GM19099 (cell line): ENCODE data around the gene LCA5L.

Experiments used
- POLR2A ChIP-seq: IDR thresholded peaks from 3 replicates; pipeline ENCODE4 v1.6.1; 2011; ENCODE audit warnings: low read depth; ENCODE audit not compliant: insufficient read length; ENCODE audit errors: extremely low read depth

Gene LCA5L

GRCh38 chr21:39445321-39446269 lies at the start of gene LCA5L:
TSS of gene LCA5L (minus strand) at chr21:39445778. CDS start at chr21:39428493, 17,285 bp downstream.
- TF ChIP-seq POLR2A: peak; percentile 79

GRCh38 chr21:39489380-39489924 lies 43.9 kb upstream of the LCA5L start:
- TF ChIP-seq POLR2A: no peak

GRCh38 chr21:39484711-39485276 lies 39.2 kb upstream of the LCA5L start:
- TF ChIP-seq POLR2A: no peak

DNA sequence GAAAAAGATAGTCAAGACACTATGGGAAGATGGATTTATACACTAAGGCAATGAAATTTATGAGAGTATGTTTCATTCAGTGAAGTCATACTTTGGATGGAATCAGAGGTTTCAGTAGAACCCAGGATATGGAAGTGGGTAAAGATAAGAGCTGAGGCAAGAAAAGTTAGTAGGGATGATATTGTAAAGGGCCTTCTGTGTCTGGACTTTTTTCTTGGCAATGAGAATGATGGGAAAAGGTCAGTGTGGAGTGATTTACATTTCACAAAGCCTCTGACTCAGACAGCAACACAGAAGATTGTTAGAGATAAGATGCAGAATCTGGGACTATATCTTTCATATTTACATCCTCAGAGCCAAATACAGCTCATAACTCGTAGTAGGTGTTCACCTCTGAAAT lies 38.3 kb upstream of the LCA5L start:
- TF ChIP-seq POLR2A: no peak

DNA sequence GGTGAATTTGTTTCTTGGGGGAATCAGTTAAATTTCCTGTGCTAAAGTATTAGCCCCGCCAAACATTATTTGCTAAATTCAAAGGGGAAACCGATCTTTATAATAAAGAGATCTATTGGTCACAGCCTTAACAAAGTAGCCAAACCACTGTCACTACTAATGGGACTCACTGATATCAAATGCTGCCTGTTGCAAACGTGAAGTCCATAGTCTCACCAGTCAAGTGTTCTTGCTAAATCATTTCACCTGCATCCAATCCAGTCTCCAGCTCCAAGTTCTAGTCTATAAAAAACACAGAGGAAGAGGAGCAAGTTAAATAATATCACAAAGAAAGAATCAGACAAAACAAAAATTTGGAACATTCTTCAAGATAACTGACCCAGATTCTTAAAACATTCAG lies 36.3 kb upstream of the LCA5L start:
- TF ChIP-seq POLR2A: no peak

- no peak for TF ChIP-seq POLR2A
Observed at GRCh38 chr21:39480271-39480670, 34.7 kb upstream of the LCA5L start.

DNA sequence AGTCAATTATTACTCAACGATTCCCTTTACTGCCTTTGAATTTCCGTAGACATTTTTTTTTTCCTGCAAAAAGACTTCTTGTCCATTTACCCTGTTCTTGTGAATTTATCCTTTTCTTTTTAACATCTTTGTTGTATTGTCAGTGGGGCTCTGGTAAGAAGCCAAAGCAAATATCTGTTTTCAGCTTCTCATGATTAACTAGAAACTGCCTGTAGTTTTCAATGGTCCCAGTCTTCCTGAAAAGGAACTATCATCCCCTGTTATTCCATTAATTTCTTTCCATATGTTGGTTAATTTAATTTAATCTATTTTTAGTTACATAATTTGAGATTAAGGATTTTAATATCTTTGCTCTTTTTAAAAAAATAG lies 34.2 kb upstream of the LCA5L start:
- no peak for TF ChIP-seq POLR2A

- no peak for TF ChIP-seq POLR2A
Observed at GRCh38 chr21:39479164-39479813, 33.7 kb upstream of the LCA5L start.

DNA sequence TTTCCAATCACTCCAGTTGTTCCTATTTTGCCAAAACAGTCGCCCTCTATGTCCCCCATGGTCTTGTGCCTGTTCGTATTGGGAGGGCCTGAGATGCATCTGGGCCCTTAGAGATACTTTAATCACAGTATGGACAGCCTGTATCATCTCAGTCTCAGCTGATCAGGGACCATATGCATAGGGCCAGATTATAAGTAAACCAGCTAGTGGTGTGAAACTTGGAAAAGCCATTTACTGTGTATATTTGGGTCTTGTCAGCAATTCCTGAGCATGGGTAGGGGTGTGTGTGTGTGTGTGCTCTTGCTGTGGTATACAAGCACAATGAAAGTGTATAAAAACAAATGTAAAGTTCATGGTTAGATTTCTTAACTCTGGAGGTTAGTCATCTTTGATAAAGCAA lies 29.0 kb upstream of the LCA5L start:
- TF ChIP-seq POLR2A: no peak

DNA sequence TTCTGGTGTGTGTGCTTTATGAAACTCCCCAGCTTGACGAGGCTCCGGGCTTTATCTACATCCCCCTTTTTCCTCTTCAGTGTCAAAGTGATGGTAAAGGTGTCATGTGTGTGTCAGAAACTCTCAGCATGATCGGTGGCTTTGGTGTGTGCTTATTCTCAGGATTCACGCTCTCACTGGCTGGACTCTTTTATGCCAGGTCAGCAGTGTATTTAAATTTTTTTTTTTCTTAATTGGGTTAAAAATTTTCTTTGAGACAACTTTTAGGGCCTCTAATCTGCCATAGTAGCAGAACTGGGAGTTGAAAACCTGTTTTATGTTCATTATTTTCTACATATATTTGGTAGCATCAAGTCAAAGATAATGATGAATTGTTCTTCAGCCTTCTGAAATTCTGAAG lies 27.2 kb upstream of the LCA5L start:
- no peak for TF ChIP-seq POLR2A

DNA sequence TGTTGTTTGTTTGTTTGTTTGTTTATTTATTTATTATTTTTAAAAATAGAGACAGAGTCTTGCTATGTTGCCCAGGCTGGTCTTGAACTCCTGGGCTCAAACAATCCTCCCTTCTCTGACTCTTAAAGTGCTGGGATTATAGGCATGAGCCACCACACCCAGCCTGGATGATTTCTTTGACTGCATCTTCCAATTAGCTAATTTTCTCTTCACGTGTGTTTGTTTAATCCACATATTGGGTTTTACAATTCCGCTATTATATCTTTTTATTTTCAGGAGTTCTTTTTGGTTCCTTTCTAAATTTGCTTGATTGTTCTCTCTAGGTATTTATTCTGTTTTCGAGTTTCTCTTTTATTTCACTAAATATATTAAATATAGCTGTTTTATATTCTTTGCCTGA lies 26.0 kb upstream of the LCA5L start:
- TF ChIP-seq POLR2A: no peak

- no peak for TF ChIP-seq POLR2A
Observed at GRCh38 chr21:39468559-39468958, 23.0 kb upstream of the LCA5L start.

- no peak for TF ChIP-seq POLR2A
Observed at GRCh38 chr21:39467746-39468145, 22.2 kb upstream of the LCA5L start.

- TF ChIP-seq POLR2A: no peak
Observed at GRCh38 chr21:39466584-39466983, 21.0 kb upstream of the LCA5L start.

- no peak for TF ChIP-seq POLR2A
Observed at GRCh38 chr21:39463308-39463707, 17.7 kb upstream of the LCA5L start.

DNA sequence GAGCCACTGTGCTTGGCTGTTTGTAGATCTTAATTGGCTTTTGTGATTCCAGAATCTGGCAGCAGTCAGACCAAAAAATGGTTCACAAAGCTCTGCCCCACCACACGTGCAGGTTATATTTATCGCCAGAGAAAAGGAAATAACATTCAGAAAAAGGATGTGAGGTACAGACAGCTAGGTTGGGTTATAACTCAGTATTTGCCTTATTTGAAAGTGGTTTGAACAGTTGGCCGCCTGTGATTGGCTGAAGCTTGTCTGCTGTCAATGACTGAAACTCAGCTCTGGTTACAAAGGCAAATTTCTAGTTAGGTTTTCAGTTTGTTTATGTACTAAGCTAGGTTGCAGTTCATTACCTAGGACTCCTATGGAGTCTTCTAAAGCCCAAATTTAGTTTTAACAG lies 15.8 kb upstream of the LCA5L start:
- no peak for TF ChIP-seq POLR2A

DNA sequence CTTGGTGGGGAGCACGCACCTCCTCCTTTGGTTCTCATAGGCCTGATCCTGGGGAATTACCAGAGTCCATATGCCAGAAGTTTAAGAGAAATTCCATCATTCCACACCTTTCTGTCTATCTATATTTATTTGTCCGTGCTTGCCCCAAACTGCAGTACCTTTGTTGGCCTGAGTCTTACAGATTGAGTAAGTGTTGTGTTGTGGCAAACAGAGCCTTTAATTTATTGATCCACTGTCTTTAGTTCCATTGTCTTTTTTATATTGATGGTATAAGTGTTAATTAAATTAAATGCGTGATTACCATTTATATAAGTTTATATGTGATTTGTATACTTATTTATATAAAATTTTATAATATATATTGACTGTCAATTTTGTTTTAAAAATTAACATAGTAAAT lies 11.1 kb upstream of the LCA5L start:
- no peak for TF ChIP-seq POLR2A
